Measurements from ENCODE around the gene MSX1.

- TF ChIP-seq CTCF (IDR thresholded peaks at IDR 0.05) (no peak), POLR2AphosphoS5 (IDR thresholded peaks at IDR 0.05; ENCODE audit: insufficient read depth in 1 of 2, low read depth in 1 of 2) (no peak)
Observed at GRCh38 chr4:4853371-4853823, 6.1 kb upstream of the MSX1 start.
